Loucy (cell line): ENCODE measurements around the gene STS.

ENCODE experiments used
- H2AFZ ChIP-seq: fragments of 200-600 bp; sonication (generic); 2 replicates; pipeline ENCODE4 v1.6.0; 2016; ENCODE audit warnings: antibody characterized with exemption, mild to moderate bottlenecking, low read length, moderate library complexity
- H3F3A ChIP-seq: fragments of 200-600 bp; 2 replicates; pipeline ENCODE4 v1.6.0; 2016; ENCODE audit warnings: antibody characterized with exemption, low read depth, mild to moderate bottlenecking
- H3K27me3 ChIP-seq: fragments of 200-600 bp; sonication (generic); 2 replicates; pipeline ENCODE4 v1.6.1; 2014; ENCODE audit warnings: low read length, mild to moderate bottlenecking; ENCODE audit not compliant: insufficient read depth, poor library complexity, severe bottlenecking
- H3K36me3 ChIP-seq: fragments of 200-600 bp; sonication (generic); 2 replicates; pipeline ENCODE4 v1.6.1; 2016; ENCODE audit warnings: low read length; ENCODE audit not compliant: insufficient read depth
- H3K4me1 ChIP-seq: fragments of 200-600 bp; sonication (generic); 2 replicates; pipeline ENCODE4 v1.5.1; 2014; ENCODE audit warnings: low read length, mild to moderate bottlenecking; ENCODE audit not compliant: insufficient read depth, poor library complexity, severe bottlenecking
- H3K4me2 ChIP-seq: fragments of 200-600 bp; sonication (generic); 2 replicates; pipeline ENCODE4 v1.6.0; 2014; ENCODE audit warnings: antibody characterized with exemption, low read length, low read depth, mild to moderate bottlenecking; ENCODE audit not compliant: poor library complexity, severe bottlenecking
- H3K4me3 ChIP-seq: fragments of 200-600 bp; sonication (generic); 2 replicates; pipeline ENCODE4 v1.5.1; 2014; ENCODE audit warnings: low read length, mild to moderate bottlenecking, mixed read lengths; ENCODE audit not compliant: poor library complexity, severe bottlenecking
- H3K79me2 ChIP-seq: fragments of 200-600 bp; sonication (generic); 2 replicates; pipeline ENCODE4 v1.6.1; 2014; ENCODE audit warnings: low read length; ENCODE audit not compliant: insufficient read depth
- H3K9ac ChIP-seq: fragments of 200-600 bp; sonication (generic); 2 replicates; pipeline ENCODE4 v1.6.0; 2014; ENCODE audit warnings: mild to moderate bottlenecking, low read depth, low read length, moderate library complexity; ENCODE audit not compliant: poor library complexity, severe bottlenecking
- H3K9me2 ChIP-seq: fragments of 200-600 bp; sonication (generic); replicated peaks from 2 replicates; pipeline ENCODE4 v1.6.1; 2016; ENCODE audit warnings: low read depth, low read length, mixed read lengths
- H3K9me3 ChIP-seq: fragments of 200-600 bp; sonication (generic); 2 replicates; pipeline ENCODE4 v1.6.1; 2014; ENCODE audit warnings: mild to moderate bottlenecking, antibody characterized with exemption, low read length, low read depth; ENCODE audit not compliant: insufficient read depth
- H4K20me1 ChIP-seq: fragments of 200-600 bp; sonication (generic); 2 replicates; pipeline ENCODE4 v1.6.0; 2014; ENCODE audit warnings: antibody characterized with exemption, low read length, mild to moderate bottlenecking; ENCODE audit not compliant: insufficient read depth, poor library complexity, severe bottlenecking
- CTCF ChIP-seq: fragments of 200-600 bp; sonication (generic); conservative IDR thresholded peaks from 2 replicates; pipeline ENCODE4 v1.5.1; 2014; ENCODE audit warnings: mild to moderate bottlenecking, antibody characterized with exemption, low read length
- EZH2phosphoT487 ChIP-seq: fragments of 200-600 bp; IDR thresholded peaks from 2 replicates; pipeline ENCODE4 v1.6.1; 2018; ENCODE audit warnings: antibody characterized with exemption, mild to moderate bottlenecking, moderate library complexity, borderline replicate concordance

Gene STS

GRCh38 chrX:7163146-7163677 lies 15.7 kb downstream of the STS start:
- Histone ChIP-seq H4K20me1 (no peaks in the 10 kb centered on the region), H3K9ac (no peak overlapping the region), H3K79me2 (no peaks in the 10 kb centered on the region), H3F3A (no peaks in the 10 kb centered on the region), H3K9me2 (no peaks in the 10 kb centered on the region), H3K9me3 (no peaks in the 10 kb centered on the region), H3K4me1 (peaks cover 11% of the 10 kb centered on the region), H3K4me2 (no peak overlapping the region), H3K4me3 (no peak overlapping the region), H2AFZ (no peak overlapping the region), H3K27me3 (no peaks in the 10 kb centered on the region), H3K36me3 (no peaks in the 10 kb centered on the region)
- TF ChIP-seq CTCF (no peak), EZH2phosphoT487 (no peak)

- Histone ChIP-seq H3K4me1 (peaks cover 11% of the 10 kb centered on the region), H3K79me2 (no peaks in the 10 kb centered on the region), H4K20me1 (no peaks in the 10 kb centered on the region), H2AFZ (no peak overlapping the region), H3F3A (no peaks in the 10 kb centered on the region), H3K36me3 (no peaks in the 10 kb centered on the region), H3K9me3 (no peaks in the 10 kb centered on the region), H3K4me2 (no peak overlapping the region), H3K9ac (no peak overlapping the region), H3K27me3 (no peaks in the 10 kb centered on the region), H3K4me3 (no peak overlapping the region), H3K9me2 (no peaks in the 10 kb centered on the region)
- TF ChIP-seq EZH2phosphoT487 (no peak), CTCF (no peak)
These were observed 16.7 kb downstream of the STS start for GRCh38 chrX:7164174-7164573.

- Histone ChIP-seq H2AFZ (no peak overlapping the region), H3K9me2 (no peaks in the 10 kb centered on the region), H3K9me3 (no peaks in the 10 kb centered on the region), H3K4me3 (no peak overlapping the region), H3K4me2 (no peak overlapping the region), H3K36me3 (no peaks in the 10 kb centered on the region), H3K9ac (no peak overlapping the region), H3K27me3 (no peaks in the 10 kb centered on the region), H3F3A (no peaks in the 10 kb centered on the region), H3K4me1 (no peaks in the 10 kb centered on the region), H4K20me1 (no peaks in the 10 kb centered on the region), H3K79me2 (no peaks in the 10 kb centered on the region)
- no peak for TF ChIP-seq EZH2phosphoT487
- TF ChIP-seq CTCF: no peak
These were observed 20.9 kb downstream of the STS start for GRCh38 chrX:7168371-7168770.
